CD4-positive, alpha-beta T cell treated with Interleukin-1 beta for 1 hour (primary cell): Measurements from ENCODE around the gene BHLHE40.
"Not testable (repeated sequence)": the region's sequence is repeated elsewhere in the genome, so short reads cannot be mapped to it uniquely, and the experiment has no call there.

ENCODE experiments used
- DNase-seq, 2 donors: peaks; one replicate each; pipeline ENCODE4 v3.0.0-alpha.2; 2020 to 2022

The BHLHE40 gene

GRCh38 chr3:4963669-4964570 lies 15.3 kb upstream of the BHLHE40 start:
- DNase-seq, result no peak

- peak; percentile 46 to 50 for DNase-seq
Observed at GRCh38 chr3:4966006-4966405, 13.2 kb upstream of the BHLHE40 start.

- DNase-seq, result not testable (repeated sequence)
Observed at GRCh38 chr3:4967683-4968082, 11.6 kb upstream of the BHLHE40 start.

GRCh38 chr3:4971437-4971836 lies 7.8 kb upstream of the BHLHE40 start:
- not testable (repeated sequence) for DNase-seq

GRCh38 chr3:4971838-4972237 lies 7.4 kb upstream of the BHLHE40 start:
- DNase-seq, result no peak

GRCh38 chr3:4972652-4973643 lies 6.3 kb upstream of the BHLHE40 start:
- no peak for DNase-seq

- DNase-seq, result no peak
Observed at GRCh38 chr3:4974154-4974553, 5.1 kb upstream of the BHLHE40 start.

GRCh38 chr3:4976109-4976508 lies 3.1 kb upstream of the BHLHE40 start:
- DNase-seq, result peak; percentile 61 to 70

GRCh38 chr3:4977001-4977852 lies 2.0 kb upstream of the BHLHE40 start:
- DNase-seq, result peak; percentile 81

- DNase-seq, result peak in 1 of 2 donors; percentile 51
Observed at GRCh38 chr3:4977853-4978203, 1.4 kb upstream of the BHLHE40 start.

GRCh38 chr3:4978204-4978965 lies 852 bp upstream of the BHLHE40 start:
- DNase-seq, result peak; percentile 81 to 89

- peak; percentile 91 to 94 for DNase-seq
Observed at GRCh38 chr3:4978966-4979427, 240 bp upstream of the BHLHE40 start.

GRCh38 chr3:4980229-4981203 lies 1.3 kb downstream of the BHLHE40 start:
- DNase-seq, result peak; percentile 88 to 92

- DNase-seq, result no peak
Observed at GRCh38 chr3:4981294-4981664, 2.0 kb downstream of the BHLHE40 start.

GRCh38 chr3:4981665-4982494 lies 2.6 kb downstream of the BHLHE40 start:
- no peak for DNase-seq

GRCh38 chr3:4982773-4983738 lies 3.8 kb downstream of the BHLHE40 start:
- no peak for DNase-seq

- peak; percentile 83 to 87 for DNase-seq
Observed at GRCh38 chr3:4983739-4984510, 4.7 kb downstream of the BHLHE40 start.
